HG03442 (cell line): Measurements from ENCODE around the gene BFSP2.

Experiments used
- ATAC-seq: cut with Tn5 transposase; IDR thresholded peaks from one replicate; pipeline ENCODE4 v1.9.1; 2021; ENCODE audit warnings: mild to moderate bottlenecking, moderate library complexity; ENCODE audit not compliant: unreplicated experiment

Gene BFSP2

DNA sequence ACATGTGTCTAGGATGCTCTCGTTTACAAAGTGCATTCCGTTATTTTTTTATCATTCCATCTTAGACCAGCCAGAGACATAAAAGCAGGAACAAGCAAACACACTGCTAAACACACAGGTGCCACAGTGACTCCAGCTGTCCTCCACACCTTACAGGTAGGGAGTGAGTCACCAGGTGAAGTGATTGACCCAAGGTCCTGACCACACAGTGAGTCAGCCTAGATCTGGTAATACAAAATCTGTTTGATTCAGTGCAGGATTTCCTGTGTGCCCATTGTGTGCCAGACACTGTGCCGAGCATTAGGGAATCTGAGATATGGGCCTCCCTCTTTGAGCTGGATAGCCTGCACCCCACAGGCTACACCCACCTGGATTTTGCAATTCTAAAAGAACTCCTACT is 16.7 kb upstream of the BFSP2 start:
- ATAC-seq = no peak

DNA sequence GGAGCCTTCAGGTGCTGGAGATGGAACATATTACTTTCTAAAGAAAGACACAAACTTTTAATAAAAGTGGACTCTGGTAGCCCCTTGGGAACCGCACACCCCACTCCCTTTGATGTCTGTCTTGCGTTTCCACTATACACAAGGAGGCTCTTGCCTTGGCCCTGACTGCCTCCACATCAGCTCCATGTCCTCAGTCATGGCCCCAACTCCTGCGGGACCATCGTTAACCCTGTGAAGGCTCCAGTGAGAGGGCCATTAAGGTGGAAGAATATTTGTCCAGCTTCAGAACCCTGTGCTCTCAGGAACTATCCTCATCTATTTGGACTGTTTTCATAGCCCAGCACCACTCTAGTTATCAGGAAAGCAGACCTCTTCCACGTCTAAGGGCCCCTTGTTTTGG is 16.1 kb upstream of the BFSP2 start:
- ATAC-seq = no peak

DNA sequence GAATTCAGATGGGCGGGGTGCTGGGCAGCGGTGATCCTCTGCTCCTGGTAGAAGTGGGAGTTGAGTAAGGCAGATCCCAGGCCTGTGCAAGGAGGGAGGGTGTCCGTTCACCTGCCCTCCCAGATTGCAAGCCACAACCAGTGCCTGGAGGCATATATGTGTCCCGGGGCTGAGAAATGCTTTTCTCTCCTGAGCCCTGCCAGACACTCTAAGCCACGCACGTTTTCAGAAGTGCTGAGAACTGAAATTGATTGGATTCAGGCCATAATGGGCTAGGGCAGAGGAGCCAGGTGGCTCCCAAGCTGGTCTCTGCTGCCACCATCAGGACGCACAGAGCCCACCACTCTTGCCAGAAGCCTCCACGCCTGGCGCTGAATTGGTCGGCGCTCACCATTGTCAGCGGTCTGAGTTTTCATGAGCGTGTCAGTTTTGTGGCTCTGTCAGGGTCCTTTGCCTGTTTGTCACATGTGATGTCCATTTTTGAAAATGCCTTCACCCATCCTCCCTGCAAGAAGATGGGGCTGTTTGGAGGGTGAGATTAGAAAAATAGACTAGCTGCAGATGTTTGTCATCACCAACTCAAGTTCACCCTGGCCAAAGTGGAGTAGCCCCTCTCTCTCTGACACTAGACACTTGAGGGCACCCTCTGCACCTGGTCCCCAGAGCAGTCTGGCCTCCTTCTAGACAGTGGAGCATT is 15.4 kb upstream of the BFSP2 start:
- ATAC-seq = peak; percentile 77

DNA sequence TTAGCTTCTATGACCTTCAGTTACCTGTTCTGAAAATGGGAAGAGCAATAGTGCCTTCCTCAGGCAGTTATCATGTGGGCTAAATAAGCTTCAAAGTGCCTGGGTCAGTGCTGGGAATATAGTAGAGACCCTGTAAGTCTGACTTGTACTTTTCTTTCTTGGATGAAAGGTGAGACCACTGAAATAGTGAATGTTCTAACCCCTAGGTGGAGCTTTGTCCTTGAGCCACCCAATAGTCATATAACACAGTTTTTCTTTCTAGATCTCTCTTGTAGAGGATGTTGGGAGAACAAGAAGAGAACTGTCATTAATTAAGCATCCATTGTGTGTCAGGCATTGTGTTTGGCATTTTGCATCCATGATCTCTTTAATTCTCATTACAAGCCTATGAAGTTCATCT is 13.0 kb upstream of the BFSP2 start:
- ATAC-seq = no peak

DNA sequence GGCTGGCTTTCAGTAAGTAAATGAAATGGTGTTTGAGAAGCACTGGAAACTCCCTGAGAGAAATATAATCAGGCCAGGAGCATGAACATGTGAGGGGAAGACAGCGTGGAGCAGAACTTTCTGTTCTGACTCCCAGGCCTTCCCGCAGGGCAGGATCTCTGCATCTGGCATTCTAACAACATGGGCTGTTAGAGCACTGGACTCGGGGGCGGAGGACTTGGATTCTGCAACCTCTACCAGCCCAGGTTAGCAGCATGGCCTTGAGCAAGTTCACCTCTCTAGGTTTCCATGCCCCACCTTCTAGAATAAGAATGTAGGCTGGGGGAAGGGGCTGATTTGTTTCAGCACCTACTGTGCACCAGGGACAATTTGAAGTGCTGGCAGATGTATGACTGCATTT is 12.5 kb upstream of the BFSP2 start:
- ATAC-seq = no peak

DNA sequence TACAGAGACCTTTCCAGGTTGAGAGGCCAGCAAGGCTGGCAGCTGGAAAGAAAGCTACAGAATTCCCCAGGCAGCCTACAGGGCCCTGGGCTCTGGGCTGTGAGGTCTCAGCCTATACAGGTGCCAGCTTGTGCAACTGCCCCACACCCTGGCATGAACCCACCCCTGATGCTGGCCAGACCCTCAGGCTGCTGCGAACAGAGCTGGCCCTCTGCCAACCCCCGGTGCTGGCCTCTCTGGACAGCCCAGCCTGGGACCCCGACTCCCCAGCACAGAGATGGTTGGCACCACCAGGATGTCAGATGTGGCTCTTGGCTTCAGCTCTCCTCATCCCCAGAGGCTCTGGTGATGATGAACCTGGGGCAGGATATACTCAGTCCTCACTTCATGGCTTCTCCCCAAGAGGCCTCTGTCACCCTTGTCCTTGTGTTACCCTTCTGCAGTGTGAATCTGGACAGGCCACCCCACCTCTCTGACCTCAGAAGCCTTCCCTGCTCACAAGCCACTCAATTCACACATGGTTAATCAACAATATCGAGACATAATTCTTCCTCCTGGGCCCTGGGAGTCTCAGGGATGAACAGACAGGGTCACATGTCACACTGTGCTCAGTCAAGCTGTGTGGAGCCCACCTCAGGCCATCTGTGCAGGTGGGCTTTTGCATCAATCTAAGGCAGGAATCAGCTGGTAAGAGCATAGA is 11.0 kb upstream of the BFSP2 start:
- no peak for ATAC-seq

DNA sequence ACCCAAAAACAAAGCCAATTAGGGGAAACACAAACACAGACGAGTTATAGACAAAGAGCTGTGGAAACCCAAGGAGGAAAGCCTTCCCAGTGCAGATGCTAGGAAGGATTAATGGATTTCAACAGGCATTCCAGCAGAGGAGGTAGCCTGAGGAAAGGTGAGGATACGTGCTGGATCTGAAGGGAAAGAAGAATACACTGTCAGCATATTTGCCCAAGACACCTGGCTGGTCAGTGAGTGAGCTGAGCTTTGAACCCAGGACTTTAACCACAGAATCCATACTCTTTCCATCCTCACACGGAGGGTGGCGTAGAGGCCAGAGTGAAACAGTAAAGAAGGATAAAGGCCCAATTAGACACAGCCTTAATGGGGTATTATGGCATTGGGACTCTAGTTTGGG is 9.1 kb upstream of the BFSP2 start:
- no peak for ATAC-seq

DNA sequence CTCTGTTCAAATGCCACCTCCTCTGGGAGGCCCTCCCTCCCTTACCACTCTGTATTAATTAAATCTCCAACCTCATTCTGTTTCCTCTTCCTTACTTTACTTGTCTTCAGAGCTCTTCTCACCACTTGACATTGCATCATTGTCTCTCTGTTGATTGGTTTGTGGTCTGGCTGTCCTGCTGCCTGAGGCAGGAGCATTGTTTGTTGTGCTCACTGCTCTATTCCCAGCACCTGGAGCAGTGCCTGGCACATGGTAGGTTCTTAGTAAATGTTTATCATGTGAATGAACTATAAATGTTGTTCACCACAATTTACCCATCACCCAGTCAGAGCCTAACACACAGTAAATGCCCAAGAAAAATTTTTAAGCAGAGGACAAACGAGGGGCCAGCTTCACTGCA is 6.7 kb upstream of the BFSP2 start:
- ATAC-seq = no peak

DNA sequence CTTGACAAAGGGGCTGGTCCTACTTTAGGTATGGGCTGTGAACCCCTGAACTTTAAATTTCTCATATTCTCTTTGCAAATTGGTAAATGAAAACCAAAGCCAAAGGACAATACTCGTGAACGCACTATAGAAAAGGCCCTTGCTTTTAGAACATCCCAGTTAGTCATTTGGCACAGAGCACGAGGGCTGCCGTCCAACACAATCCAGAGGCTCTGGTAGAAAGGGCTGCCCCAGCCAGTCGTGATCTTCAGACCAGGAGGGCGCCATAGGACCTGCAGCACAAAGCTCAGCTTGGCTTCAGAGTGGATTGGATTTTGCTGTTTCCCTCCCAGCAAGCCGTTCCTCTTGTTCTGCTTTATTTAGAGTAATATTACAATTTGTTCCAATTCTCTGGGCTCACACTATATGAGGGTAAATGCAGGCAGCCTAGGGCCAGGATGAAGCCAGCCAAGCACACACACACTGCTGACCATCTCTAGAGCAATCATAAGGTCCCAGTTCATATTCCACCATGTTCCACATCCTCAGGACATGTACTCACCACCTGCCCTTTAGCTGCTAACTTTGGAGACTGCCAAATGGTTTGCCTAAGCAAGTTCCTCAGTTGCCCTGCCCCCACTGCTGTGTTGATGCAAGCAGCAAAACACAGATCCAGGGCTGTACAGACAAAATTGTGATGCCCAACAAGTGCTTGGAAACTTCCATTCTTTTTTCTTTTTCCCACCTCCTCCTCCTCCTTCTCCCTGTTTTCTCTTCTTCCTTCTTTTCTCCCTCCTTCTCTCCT is 6.0 kb upstream of the BFSP2 start:
- ATAC-seq = no peak

DNA sequence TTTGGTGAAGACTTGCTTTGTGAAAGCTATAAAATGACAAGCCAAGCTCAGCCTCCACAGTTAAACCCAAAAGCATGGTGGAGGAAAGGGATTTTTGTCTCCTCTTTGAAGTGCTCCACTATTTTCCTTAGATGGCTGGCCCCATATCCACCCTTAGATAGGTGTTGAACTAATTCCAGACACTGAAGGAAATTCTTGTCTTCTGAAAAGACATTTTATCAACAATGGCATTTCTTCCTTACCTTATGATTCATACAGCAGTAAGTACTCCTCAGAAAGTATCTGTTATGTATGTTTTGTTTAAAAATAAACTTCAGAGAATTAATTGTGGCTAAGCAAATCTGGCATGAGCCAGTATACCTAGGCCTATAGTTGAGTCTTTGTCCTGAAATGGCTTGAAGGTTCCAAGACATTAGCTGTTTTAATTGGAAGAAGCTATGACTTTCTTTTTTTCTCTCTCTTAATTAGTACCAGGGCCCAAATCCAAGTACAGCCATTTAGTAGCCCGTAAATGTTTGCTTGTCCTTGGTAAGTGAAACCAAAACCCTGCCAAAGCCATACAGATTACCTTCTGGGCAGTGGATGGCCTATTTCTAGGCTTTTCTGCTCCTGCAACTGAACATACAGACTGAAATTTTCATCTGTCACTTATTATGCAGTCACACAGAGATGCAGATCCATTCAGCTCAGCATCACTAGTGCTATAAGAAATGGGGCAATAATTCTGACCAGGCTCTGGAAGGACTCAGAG is 5.1 kb upstream of the BFSP2 start:
- no peak for ATAC-seq

DNA sequence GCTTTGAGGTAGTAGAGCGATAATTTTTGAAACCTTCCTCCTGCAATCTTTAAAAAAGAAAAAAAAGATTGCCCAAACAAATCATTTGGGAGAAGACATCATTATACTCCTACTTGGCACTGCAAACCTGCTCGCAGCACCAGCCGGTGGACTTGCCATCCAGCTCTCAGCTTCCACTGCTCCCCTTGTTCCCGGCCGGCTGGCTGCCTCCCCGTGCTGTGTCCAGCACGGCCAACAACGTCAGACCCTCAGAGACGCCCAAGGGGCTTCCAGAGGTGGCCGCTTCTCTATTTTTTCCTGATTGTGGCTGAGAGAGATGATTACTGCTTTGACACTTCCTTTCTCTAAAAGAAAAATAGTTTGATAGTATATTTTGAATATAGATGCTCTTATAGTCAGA is 3.0 kb upstream of the BFSP2 start:
- ATAC-seq = no peak

DNA sequence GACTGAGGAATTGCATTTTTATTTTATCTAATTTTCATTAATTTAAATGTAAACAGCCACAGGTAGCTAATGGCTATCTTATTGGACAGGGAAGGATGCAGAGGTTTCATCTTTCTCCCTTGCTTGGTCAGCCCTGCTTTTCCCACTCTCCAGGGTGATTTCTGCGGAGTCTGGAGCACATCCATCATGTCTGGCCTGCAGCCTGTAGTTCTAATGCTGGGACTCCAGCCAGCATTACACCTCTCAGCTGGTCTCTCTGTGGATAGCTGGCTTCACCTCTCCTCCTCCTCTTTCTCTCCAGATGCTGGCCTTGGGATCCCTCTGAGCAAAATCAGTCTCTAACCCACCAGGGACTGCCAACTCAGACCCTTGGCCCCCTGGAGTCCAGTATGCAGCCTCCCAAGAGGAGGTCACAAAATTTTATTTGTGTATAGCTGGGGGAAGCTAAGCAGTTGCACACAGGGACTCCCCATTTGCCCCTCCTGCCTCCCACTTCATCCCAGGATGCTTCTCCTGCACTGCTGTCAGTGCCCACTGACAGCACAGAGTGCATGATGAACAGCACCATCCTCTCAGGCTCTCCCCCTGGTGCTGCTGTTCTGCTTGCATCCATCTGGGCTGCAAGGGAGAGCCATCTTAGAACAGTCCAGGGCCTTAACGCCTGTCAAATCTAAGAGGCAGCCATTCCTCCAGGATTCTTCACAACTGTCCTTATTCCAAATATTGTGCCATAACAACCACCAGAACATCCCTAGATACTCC is 1.7 kb downstream of the BFSP2 start:
- no peak for ATAC-seq

DNA sequence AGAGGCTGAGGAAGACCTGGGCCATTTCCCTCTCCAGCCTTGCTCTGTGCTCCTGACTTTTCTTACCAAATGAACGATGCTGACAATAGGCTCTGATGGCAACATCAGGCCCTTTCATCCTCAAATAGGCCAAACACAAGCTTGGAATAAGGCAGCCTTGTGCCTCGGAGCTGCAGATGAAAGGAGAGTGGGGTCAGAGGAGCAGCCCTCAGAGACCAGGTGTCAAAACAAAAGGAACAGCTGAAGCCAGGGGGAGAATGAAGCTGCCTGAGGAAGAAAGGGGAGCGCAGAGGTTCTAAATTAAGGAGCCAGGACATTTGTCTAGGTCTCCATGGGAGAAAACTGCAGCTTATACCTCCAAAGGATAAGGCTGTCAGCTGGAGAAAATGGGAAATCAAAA is 5.1 kb downstream of the BFSP2 start:
- no peak for ATAC-seq

DNA sequence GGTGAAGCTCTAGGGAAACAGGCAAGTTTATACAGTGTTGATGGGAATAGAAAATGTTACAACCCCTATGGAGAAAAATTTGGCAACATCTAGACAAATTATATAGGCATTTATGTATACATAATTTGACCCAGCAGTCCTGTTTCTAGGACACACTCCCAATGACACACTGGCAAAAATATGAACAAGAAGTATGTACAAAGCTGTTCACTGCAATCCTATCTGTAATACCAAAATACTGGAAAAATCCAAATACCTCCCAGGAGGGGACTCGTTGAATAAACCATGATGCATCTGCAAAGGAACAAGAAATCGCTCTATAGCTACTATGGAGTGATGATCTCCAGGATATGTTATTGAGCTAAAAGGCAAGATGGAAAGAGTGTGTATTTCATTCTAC is 8.5 kb downstream of the BFSP2 start:
- ATAC-seq = no peak

DNA sequence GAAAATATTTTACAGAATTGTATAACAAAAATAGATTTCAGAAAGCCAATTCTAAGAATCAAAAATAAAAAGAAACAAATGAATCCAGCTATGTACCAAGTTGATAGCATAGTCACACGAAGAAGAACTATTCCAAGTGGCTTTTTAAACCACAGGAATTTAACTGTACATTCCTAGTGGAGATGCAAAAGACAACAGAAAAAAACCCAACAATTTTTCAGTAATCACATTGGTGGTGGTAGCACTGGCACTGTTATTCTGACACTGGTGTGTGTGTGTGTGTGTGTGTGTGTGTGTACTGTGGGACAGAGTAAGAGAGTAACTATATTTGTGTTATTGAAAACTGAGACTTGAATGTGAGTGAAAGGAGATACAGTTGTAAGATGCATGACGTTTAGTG is 9.1 kb downstream of the BFSP2 start:
- no peak for ATAC-seq

DNA sequence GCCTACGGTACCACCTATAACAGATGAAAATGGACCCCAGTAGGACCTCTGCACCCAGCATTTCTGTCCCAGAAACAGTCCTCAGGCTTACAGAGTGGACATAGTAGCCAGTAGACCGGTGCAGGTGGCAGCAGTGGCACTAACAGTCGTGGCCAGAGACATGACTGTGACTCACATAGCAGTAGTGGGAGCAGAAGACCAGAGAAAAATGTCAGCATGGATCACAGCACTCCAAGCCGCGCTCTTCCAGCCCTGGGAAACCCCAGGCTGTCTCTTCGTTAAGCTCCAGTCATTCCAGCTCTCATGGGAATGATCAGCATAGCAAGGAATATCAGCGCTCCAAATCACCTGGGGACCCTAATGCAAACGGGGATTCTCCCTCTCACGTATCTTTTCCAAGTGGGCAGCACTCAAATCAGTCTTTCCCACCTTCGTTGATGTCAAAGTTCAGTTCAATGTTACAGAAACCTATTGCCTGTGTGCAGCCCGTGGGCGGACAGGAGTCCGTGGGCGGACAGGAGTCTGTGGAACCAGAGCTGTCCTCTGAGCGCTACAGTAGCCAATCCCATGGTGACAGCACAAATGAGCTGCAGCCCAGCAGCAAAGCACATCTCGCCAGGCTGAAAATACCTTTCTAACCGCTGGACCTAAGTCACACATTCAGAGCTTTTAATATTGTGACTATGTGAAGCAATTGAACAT is 10.5 kb downstream of the BFSP2 start:
- ATAC-seq = no peak

DNA sequence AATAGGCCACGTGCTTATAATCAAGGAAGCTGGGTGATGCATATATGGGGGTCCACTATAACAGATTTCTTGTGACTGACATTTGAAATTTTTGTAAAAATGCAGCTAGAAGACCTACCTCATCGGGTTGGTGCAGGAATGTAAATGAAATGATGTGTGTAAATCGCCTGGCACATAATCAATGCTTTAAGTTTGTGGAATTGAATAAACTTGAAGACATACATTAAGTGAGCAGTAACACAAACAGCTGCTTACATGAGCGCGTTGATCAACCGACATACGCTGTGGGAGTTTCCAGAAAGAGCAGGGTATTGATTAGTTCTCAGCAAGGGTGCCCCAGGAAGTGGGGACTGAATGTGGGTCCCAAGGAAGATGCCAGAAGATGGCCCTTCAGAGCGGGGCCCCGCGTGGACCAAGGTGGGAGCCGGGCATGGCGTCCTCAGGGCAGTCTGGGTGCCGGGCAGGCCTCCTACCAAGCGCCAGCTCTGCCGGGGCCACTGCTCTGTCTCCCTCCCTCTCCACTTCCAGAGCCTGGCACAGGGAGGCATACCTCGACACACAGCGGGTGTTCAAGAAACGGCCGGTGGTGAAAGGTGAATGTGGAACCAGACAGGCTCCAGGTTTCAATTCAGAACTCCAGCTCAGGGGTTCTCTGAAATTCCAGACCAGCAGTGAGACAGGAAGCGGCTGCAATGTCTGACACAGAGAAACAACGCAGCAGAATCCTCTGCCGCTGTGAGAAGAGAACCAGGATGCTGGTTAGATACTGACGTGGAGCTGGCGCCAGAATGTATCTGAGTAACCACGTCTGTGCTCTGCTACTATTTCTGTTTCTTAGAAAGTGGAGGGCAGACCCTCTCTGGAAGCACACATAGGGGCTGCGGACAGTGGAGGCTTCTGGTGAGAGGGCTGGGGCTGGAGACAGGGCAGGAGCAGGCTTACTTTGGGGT is 12.6 kb downstream of the BFSP2 start:
- ATAC-seq = no peak

DNA sequence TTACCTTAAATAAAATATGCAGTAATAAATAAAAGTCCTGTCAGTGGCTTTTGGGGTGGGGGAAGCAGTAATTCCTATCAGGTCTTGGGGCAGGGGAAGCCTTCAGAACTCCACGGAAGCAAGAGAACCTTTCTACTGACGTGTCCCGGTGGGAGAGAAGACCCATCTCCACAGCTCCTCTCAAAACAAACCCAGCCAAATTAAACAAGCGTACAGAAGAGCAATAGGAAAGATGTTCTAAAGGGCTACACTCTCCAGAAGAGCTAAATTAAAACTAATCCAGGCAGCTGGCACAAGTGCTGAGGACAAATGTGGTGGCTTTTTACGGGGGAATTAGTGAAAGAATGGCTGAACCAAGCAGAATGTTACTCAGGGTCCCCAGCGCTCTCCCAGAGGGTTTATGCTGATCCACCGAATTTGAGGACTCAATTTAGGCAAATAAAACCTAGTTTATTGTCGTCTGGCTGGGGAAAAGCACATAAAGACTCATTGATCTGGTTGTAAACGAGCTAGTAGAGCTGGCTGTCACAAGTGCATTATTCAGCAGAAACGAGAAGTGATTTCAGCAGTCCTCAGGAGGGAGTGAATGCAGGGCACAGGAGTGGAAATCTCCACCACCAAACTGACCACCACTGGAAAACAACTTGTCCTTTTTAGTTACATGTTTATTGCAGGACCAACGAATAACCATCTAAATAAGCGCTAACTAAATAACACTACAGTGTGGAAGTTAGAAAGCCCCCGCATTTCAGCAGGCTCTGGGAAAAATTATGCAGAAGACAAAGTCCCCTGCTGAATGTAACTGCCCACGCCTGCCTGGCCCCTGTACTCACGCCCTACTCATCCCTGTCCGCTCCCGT is 13.5 kb downstream of the BFSP2 start:
- ATAC-seq = no peak
